ENCODE measurements around the gene GUSB.

GUSB gene

GRCh38 chr7:65926588-65926987 is 55.4 kb downstream of the GUSB start:
- DNase-seq: no peak

GRCh38 chr7:65925040-65925439 is 57.0 kb downstream of the GUSB start:
- DNase-seq: no peak

- DNase-seq: no peak
These were observed 57.8 kb downstream of the GUSB start for GRCh38 chr7:65924193-65924592.

GRCh38 chr7:65923316-65923715 is 58.7 kb downstream of the GUSB start:
- no peak for DNase-seq

GRCh38 chr7:65915921-65916657 is 65.9 kb downstream of the GUSB start:
- DNase-seq: no peak

GRCh38 chr7:65912237-65912636 is 69.8 kb downstream of the GUSB start:
- DNase-seq: no peak

Data from activated CD4-positive, CD25-positive, alpha-beta regulatory T cell treated with anti-CD3 and anti-CD28 coated beads, Interleukin-2, amount 50 U/mL, for 72 hours (primary cell).